Subcutaneous abdominal adipose tissue (tissue), 5 donors: ENCODE data around the gene SELENBP1.
A peak's percentile ranks its signal among the peaks of the same experiment; 100 is the strongest.
"Not testable (repeated sequence)": the region's sequence is repeated elsewhere in the genome, so short reads cannot be mapped to it uniquely, and the experiment has no call there.

Source experiments
- H3K27ac ChIP-seq: one replicate; pipeline ENCODE4 v1.7.0; 2013; ENCODE audit warnings: low read depth, mild to moderate bottlenecking, inconsistent platforms, low read length, moderate library complexity
- H3K27me3 ChIP-seq, 5 donors: one replicate each; pipeline ENCODE4 v1.7.0; 2013; ENCODE audit warnings: low read length in 5 of 5, inconsistent platforms in 1 of 5; ENCODE audit not compliant: control insufficient read depth in 5 of 5, insufficient read depth in 4 of 5
- H3K36me3 ChIP-seq, 5 donors: one replicate each; pipeline ENCODE4 v1.7.0; 2013; ENCODE audit warnings: low read length in 5 of 5; ENCODE audit not compliant: control insufficient read depth in 5 of 5, insufficient read depth in 5 of 5
- H3K4me1 ChIP-seq, 5 donors: one replicate each; pipeline ENCODE4 v1.7.0; 2013; ENCODE audit warnings: low read length in 5 of 5, mild to moderate bottlenecking in 3 of 5, moderate library complexity in 1 of 5; ENCODE audit not compliant: control insufficient read depth in 5 of 5, insufficient read depth in 5 of 5
- H3K4me3 ChIP-seq, 5 donors: one replicate each; pipeline ENCODE4 v1.7.0; 2013; ENCODE audit warnings: low read length in 5 of 5, low read depth in 1 of 5
- H3K9ac ChIP-seq, 5 donors: one replicate each; pipeline ENCODE4 v1.7.0; 2013; ENCODE audit warnings: low read length in 5 of 5, mild to moderate bottlenecking in 4 of 5, moderate library complexity in 3 of 5
- H3K9me3 ChIP-seq, 5 donors: one replicate each; pipeline ENCODE4 v1.7.0; 2013; ENCODE audit warnings: low read length in 5 of 5; ENCODE audit not compliant: control insufficient read depth in 5 of 5
- donor health status: healthy.
- donor health status: healthy.
- donor health status: healthy.
- donor health status: healthy.
- donor health status: healthy.

SELENBP1 gene

DNA sequence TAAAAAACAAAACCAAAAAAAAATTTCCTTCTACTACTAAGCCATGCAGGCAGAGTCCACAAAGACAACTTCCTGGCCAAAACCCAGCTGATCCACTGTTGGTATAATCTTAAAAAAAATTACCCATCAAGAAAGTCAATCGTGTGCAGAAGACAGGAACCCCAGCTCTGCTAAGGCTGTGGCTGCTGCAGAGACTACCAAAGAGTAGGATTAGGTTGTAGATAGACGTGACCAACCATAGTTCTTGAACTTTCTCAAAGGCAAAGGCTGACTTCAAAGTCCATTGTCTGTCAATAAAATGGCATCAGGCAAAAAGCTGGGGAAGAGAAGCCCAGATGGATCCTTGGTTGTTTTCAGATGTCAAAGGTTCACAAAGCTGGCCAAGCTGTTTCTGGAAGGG, 30.3 kb upstream of the SELENBP1 start:
- no peak overlapping the region for H3K4me3 ChIP-seq
- peaks cover 19 to 70% (median 69%) of the 10 kb centered on the region in 5 donors for H3K36me3 ChIP-seq
- no peaks in the 10 kb centered on the region for H3K27me3 ChIP-seq
- no peak overlapping the region for H3K9ac ChIP-seq
- H3K27ac ChIP-seq: no peak overlapping the region
- H3K4me1 ChIP-seq: peaks cover 4 to 19% (median 15%) of the 10 kb centered on the region in 5 donors
- no peaks in the 10 kb centered on the region for H3K9me3 ChIP-seq

DNA sequence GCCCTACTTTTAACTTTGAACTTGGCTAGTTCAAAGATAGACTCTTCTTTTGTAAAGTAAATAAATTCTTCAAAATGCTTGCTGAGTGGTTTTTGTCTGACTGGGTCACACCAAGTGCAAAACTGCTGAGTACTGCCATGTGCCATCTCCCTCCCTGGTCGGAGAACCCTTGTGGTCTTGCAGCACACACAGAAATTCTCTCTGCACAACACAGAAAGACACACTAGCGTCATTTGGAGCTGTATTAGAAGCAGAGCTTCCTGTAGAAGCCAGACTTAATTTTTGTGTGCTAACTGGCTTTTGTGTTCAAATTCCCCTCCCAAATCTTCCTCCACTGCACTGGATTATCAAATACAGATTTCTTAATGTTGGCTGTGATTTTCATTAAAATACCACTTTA, 29.4 kb upstream of the SELENBP1 start:
- peaks cover 13 to 61% (median 60%) of the 10 kb centered on the region in 5 donors for H3K36me3 ChIP-seq
- H3K27ac ChIP-seq: peak overlapping the region; percentile 6

DNA sequence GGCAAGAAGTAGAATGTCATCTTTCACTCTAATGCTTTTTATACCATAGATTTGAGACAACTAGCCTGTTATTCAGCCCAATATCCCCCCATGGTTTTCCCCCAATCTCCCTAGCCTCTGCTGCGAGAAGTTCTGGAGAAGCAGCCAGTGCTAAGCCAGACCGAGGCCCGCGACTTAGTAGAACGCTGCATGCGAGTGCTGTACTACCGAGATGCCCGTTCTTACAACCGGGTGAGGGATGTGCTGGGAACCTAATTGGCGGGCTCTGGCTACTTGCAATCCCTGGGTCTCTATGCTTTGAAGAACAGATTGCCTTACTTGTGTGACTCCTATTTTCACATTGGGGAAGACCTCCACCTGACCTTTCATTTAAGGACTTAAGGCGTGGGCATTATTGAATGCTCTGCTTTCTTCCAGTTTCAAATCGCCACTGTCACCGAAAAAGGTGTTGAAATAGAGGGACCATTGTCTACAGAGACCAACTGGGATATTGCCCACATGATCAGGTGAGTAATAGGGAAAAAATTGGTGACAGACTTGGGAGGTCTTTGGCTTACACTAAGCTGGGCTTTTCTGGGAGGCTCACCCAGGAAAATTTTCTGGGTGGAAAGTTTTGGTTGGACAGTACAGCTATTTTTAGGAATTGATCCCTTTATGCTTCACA, 28.8 kb upstream of the SELENBP1 start:
- Histone ChIP-seq H3K4me3 (peak overlapping the region in 1 of 5 donors; percentile 98), H3K27ac (peak overlapping the region; percentile 97)

More for the DNA sequence above, 29.4 kb upstream of the SELENBP1 start:
- H3K27me3 ChIP-seq: no peaks in the 10 kb centered on the region
- peaks cover 4 to 19% (median 15%) of the 10 kb centered on the region in 5 donors for H3K4me1 ChIP-seq
- no peak overlapping the region for H3K9ac ChIP-seq
- H3K9me3 ChIP-seq: no peaks in the 10 kb centered on the region
- H3K4me3 ChIP-seq: no peak overlapping the region

DNA sequence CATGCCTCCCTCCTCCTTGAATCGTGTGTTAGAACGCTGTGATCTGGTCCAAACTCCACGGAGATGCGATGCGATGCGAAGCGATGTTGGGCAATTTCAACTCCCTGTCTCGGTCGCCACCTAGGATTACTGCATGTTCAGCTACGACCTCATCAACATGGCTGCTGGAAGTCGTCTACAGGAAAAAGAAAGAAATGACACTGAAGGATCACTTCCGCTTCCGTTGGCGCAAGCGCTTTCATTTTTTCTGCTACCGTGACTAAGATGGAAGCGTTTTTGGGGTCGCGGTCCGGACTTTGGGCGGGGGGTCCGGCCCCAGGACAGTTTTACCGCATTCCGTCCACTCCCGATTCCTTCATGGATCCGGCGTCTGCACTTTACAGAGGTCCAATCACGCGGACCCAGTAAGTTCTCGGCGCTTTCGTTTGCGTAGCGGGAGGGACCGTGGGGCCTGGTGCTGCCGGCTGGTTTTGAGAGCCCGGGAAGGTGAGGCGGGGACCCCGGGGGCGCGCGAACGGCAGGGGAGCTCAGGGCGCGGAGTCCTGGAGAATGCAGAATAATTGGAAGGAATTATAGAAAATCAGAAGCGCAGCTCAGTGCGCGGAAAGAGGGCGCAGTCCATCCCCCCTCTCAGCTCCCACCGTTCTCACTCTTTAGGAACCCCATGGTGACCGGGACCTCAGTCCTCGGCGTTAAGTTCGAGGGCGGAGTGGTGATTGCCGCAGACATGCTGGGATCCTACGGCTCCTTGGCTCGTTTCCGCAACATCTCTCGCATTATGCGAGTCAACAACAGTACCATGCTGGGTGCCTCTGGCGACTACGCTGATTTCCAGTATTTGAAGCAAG, 27.0 kb upstream of the SELENBP1 start, which contains the start of gene PSMB4:
Gene PSMB4 (plus strand): TSS at position 250 of the 848 bp plus-strand sequence. CDS start 15 bp downstream, at position 265.
- Histone ChIP-seq H3K36me3 (peaks cover 7 to 38% (median 37%) of the 10 kb centered on the region in 5 donors), H3K27me3 (no peaks in the 10 kb centered on the region), H3K27ac (peak within 1 kb of the TSS; percentile 97), H3K9ac (peak within 1 kb of the TSS; percentile 95 to 100 (median 97)), H3K4me1 (peaks cover 4 to 19% (median 15%) of the 10 kb centered on the region in 5 donors), H3K9me3 (no peaks in the 10 kb centered on the region), H3K4me3 (peak within 1 kb of the TSS; percentile 95 to 98 (median 97))

More for the DNA sequence above, 28.8 kb upstream of the SELENBP1 start:
- Histone ChIP-seq H3K4me1 (peaks cover 4 to 19% (median 15%) of the 10 kb centered on the region in 5 donors), H3K9me3 (no peaks in the 10 kb centered on the region), H3K9ac (peak overlapping the region in 2 of 5 donors; percentile 97 to 100), H3K36me3 (peaks cover 7 to 55% (median 54%) of the 10 kb centered on the region in 5 donors), H3K27me3 (no peaks in the 10 kb centered on the region)

DNA sequence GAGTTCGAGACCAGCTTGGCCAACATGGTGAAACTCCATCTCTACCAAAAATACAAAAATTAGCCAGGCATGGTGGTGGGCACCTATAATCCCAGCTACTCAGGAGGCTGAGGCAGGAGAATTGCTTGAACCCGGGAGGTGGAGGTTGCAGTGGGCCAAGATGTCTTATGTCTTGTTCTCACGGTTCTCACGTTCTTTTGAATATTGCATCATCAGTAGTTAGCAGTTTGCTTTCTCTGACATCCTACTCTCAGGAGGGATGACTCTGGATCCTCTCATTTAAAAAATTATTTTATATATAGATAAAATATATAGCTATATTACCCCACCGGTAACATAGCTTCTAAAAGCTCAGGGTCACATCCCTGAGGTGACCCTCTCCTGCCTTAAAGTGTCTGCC, 23.8 kb upstream of the SELENBP1 start:
- not testable (repeated sequence) for H3K27me3 ChIP-seq, H3K9ac ChIP-seq, H3K4me3 ChIP-seq, H3K9me3 ChIP-seq, H3K27ac ChIP-seq, H3K36me3 ChIP-seq
- H3K4me1 ChIP-seq: peaks cover 4 to 18% (median 15%) of the 10 kb centered on the region in 5 donors

DNA sequence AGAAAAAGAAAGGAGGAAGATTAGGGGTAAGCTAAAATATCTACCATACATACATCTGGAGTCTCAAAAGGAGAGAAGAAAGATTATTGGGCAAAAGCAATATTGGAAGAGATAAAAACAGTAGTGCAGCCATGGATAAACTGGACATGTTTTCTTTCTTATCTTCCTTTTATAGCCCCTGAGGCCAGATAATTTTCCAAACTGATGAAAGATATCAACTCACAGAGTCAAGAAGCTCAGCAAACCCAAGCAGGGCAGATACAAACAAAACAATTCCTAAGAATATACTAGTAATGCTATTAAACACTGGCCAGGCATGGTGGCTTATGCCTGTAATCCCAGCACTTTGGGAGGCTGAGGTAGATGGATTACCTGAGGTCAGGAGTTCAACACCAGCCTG, 21.1 kb upstream of the SELENBP1 start:
- H3K27me3 ChIP-seq: no peaks in the 10 kb centered on the region
- no peaks in the 10 kb centered on the region for H3K36me3 ChIP-seq
- no peaks in the 10 kb centered on the region for H3K9me3 ChIP-seq
- no peak overlapping the region for H3K27ac ChIP-seq
- H3K4me1 ChIP-seq: no peaks in the 10 kb centered on the region
- H3K9ac ChIP-seq: no peak overlapping the region
- no peak overlapping the region for H3K4me3 ChIP-seq

DNA sequence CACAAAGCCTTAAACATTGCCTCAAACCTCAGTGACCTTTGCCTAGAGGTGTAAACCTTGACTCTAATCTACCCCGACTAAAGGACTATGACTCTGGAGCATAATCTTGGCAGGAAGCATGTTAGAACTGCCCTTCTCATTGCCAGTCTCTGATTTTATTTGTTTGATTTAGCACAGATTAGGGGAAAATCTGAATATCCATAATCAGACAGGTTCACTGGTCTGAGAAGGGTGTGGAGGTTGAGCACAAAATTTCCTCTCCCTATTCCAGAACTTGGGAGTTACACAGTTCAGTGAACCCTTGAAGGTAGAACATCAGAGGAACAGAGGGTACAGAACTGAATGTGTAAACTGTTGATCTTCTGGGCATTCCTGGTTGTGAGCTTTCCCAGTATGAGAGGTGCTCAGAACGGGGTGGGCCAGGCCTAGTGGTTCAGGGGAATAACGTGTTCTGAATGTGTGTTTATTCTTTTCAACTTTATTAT, 18.6 kb upstream of the SELENBP1 start:
- no peaks in the 10 kb centered on the region for H3K4me1 ChIP-seq
- H3K36me3 ChIP-seq: no peaks in the 10 kb centered on the region
- H3K9me3 ChIP-seq: no peaks in the 10 kb centered on the region
- no peak overlapping the region for H3K9ac ChIP-seq
- no peaks in the 10 kb centered on the region for H3K27me3 ChIP-seq
- no peak overlapping the region for H3K27ac ChIP-seq
- no peak overlapping the region for H3K4me3 ChIP-seq

DNA sequence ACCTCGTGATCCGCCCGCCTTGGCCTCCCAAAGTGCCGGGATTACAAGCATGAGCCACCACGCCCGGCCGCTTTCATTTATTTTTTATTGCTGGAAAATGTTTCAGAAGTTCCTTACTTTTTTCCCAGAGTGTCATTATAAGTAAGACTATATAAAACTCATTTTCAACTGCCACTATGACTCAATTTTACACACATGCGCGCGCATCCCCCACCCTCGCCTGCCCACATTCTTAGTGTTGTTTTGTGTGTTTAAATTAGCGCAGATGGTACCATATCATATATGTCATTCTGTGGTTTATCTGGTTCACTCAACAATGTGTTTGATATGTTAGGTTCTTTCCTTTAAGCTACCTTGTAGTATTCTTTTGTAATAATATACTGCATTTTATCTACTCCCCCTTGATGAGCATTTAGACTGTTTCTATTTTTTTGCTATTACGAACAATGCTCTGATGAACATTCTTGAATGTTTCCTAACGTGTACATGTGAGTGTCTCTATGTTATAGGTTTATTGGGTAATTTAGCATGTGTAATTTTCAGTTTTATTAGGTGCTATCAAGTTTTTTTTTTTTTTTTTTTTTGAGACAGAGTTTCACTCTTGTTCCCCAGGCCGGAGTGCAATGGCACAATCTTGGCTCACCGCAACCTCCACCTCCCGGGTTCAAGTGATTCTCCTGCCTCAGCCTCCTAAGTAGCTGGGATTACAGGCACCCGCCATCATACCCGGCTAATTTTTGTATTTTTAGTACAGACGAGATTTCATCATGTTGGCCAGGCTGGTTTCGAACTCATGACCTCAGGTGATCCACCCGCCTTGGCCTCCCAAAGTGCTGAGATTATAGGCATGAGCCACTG, 17.9 kb upstream of the SELENBP1 start:
- not testable (repeated sequence) for H3K36me3 ChIP-seq, H3K4me3 ChIP-seq, H3K4me1 ChIP-seq, H3K27ac ChIP-seq, H3K9me3 ChIP-seq, H3K27me3 ChIP-seq, H3K9ac ChIP-seq

DNA sequence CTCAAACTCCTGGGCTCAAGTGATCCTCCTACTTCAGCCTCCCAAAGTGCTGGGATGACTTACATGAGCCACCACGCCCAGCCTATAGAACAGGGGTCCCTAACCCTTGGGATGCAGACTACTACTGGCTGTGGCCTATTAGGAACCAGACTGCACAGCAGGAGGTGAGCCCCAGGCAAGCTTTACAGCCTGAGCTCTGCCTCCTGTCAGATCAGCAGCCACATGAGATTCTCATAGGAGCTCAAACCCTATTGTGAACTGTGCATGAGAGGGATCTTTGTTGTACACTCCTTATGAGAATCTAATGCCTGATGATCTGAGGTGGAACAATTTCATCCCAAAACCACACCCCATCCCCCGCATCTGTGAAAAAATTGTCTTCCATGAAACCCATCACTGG, 13.5 kb upstream of the SELENBP1 start:
- no peaks in the 10 kb centered on the region for H3K4me1 ChIP-seq
- H3K27ac ChIP-seq: no peak overlapping the region
- H3K27me3 ChIP-seq: no peaks in the 10 kb centered on the region
- H3K4me3 ChIP-seq: no peak overlapping the region
- H3K9me3 ChIP-seq: no peaks in the 10 kb centered on the region
- no peaks in the 10 kb centered on the region for H3K36me3 ChIP-seq
- H3K9ac ChIP-seq: no peak overlapping the region
